PC-3 (cell line): Measurements from ENCODE around the gene MTA1.

Experiments
- EZH2phosphoT487 ChIP-seq: fragments of 300-600 bp; sonication (generic); IDR thresholded peaks from 2 replicates; pipeline ENCODE4 v1.6.1; 2018; ENCODE audit warnings: mild to moderate bottlenecking, antibody characterized with exemption, low read length, borderline replicate concordance
- TF ChIP-seq, protein P1 (sequence below): fragments of 300-600 bp; sonication (generic); conservative IDR thresholded peaks from 2 replicates; pipeline ENCODE4 v1.5.1; 2017; ENCODE audit warnings: antibody characterized with exemption, low read depth, mild to moderate bottlenecking, low read length

DNA sequence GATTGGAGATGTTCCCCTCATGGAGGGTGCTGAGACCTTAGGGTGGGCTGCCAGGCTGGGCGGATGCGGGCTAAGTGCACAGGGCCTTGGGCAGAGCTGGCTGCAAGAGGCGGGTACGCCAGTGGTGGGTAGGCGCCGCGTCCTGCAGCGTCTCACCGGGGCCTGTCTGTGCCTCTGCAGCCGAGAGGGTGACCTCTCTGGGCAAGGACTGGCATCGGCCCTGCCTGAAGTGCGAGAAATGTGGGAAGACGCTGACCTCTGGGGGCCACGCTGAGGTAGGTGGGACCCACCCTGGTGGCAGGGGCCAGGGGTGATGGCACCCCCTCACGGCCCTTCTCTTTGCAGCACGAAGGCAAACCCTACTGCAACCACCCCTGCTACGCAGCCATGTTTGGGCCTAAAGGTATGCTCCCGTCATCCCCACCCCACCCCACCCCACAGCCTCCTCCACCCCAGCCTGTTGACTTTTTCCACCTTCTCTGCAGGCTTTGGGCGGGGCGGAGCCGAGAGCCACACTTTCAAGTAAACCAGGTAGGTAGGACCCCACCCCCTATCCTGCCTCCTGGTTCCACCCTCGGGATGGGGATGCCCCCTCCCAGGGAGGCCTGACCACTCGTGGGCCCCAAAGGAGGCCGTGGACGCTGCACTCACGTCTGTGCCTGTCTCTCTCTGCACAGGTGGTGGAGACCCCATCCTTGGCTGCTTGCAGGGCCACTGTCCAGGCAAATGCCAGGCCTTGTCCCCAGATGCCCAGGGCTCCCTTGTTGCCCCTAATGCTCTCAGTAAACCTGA is 68.6 kb downstream of the MTA1 start:
- TF ChIP-seq, protein P1, sequence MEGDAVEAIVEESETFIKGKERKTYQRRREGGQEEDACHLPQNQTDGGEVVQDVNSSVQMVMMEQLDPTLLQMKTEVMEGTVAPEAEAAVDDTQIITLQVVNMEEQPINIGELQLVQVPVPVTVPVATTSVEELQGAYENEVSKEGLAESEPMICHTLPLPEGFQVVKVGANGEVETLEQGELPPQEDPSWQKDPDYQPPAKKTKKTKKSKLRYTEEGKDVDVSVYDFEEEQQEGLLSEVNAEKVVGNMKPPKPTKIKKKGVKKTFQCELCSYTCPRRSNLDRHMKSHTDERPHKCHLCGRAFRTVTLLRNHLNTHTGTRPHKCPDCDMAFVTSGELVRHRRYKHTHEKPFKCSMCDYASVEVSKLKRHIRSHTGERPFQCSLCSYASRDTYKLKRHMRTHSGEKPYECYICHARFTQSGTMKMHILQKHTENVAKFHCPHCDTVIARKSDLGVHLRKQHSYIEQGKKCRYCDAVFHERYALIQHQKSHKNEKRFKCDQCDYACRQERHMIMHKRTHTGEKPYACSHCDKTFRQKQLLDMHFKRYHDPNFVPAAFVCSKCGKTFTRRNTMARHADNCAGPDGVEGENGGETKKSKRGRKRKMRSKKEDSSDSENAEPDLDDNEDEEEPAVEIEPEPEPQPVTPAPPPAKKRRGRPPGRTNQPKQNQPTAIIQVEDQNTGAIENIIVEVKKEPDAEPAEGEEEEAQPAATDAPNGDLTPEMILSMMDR = no peak
- TF ChIP-seq EZH2phosphoT487 = no peak
